ENCODE results near the gene ZSWIM6.

ZSWIM6 gene

DNA sequence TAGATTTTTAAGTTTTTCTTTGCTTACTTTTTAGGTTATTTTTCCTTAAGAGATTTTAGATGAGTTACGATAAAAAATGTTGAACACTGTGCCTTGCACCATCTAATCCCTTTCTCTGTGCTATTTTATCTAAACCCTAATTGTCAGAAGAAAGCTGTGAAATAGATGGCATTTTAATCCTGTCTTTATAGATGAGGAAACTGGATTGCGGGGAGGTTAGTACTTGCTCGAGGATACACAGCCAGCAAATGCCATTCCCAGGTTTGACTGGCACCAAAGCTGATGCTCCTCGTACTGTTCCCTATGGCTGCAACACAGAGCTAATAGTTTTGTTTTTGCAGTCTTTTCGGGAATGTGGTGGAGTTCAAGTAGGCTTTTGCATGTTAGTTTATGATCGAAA, 82.7 kb downstream of the ZSWIM6 start:
- Histone ChIP-seq H3K27me3 (replicated peaks; ENCODE audit: control insufficient read depth, insufficient read depth, low read length) (no peaks in the 10 kb centered on the region), H3K36me3 (ENCODE audit: control insufficient read depth, insufficient read depth, low read length) (no peaks in the 10 kb centered on the region), H3K4me3 (replicated peaks; ENCODE audit: low read depth, low read length) (no peak overlapping the region)
- TF ChIP-seq, protein P1, sequence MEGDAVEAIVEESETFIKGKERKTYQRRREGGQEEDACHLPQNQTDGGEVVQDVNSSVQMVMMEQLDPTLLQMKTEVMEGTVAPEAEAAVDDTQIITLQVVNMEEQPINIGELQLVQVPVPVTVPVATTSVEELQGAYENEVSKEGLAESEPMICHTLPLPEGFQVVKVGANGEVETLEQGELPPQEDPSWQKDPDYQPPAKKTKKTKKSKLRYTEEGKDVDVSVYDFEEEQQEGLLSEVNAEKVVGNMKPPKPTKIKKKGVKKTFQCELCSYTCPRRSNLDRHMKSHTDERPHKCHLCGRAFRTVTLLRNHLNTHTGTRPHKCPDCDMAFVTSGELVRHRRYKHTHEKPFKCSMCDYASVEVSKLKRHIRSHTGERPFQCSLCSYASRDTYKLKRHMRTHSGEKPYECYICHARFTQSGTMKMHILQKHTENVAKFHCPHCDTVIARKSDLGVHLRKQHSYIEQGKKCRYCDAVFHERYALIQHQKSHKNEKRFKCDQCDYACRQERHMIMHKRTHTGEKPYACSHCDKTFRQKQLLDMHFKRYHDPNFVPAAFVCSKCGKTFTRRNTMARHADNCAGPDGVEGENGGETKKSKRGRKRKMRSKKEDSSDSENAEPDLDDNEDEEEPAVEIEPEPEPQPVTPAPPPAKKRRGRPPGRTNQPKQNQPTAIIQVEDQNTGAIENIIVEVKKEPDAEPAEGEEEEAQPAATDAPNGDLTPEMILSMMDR (IDR thresholded peaks at IDR 0.05; ENCODE audit: insufficient read depth, low read length, poor library complexity, severe bottlenecking) = no peak
- DNase-seq (ENCODE audit: extremely low read depth, insufficient read length) = no peak

DNA sequence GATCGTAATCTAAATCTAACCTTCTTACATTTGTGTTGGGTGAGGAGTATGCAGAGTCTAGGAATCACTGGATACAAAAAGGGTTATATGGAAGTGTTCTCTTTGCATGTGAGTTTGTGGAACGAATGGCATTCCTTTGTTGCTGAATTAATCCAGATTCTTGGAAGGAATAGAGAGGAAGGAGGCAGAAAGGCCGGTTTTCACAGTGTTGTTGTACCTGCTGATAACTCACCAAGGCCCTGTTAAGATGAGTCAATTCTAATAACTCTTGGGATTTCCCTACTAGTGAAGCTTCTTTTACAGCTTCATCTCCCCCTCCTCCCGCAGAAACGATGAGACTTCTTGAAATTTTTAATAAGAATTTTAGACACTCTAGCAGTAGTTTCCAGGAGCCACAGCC, 84.0 kb downstream of the ZSWIM6 start:
- no peak for DNase-seq (ENCODE audit: extremely low read depth, insufficient read length)

DNA sequence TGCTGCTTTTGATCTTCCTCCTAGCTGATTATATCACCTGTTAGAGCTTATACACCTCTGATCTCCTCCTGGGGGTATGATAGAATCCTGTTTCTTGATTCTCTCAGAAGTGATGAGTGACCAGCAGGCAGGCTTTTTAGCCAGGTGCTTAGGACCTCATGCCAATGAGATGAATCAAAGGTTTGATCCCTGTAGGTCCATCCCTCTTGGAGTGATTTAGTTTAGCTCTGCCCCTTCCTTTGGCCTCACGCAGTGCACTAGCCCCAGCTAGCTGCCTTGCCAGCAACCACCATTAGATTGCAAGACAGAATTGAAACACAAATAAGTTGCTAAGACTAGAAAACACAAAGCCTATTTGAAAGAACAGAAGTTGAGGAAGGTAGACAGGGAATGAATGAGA, 84.4 kb downstream of the ZSWIM6 start:
- TF ChIP-seq, protein P1 (IDR thresholded peaks at IDR 0.05; ENCODE audit: insufficient read depth, low read length, poor library complexity, severe bottlenecking) = no peak
- Histone ChIP-seq H3K4me3 (replicated peaks; ENCODE audit: low read depth, low read length) (no peak overlapping the region), H3K36me3 (ENCODE audit: control insufficient read depth, insufficient read depth, low read length) (no peaks in the 10 kb centered on the region), H3K27me3 (replicated peaks; ENCODE audit: control insufficient read depth, insufficient read depth, low read length) (no peaks in the 10 kb centered on the region)
- no peak for DNase-seq (ENCODE audit: extremely low read depth, insufficient read length)

More for the DNA sequence above, 84.0 kb downstream of the ZSWIM6 start:
- TF ChIP-seq, protein P1 (IDR thresholded peaks at IDR 0.05; ENCODE audit: insufficient read depth, low read length, poor library complexity, severe bottlenecking) = no peak
- no peaks in the 10 kb centered on the region for H3K36me3 ChIP-seq (ENCODE audit: control insufficient read depth, insufficient read depth, low read length)
- H3K27me3 ChIP-seq (replicated peaks; ENCODE audit: control insufficient read depth, insufficient read depth, low read length) = no peaks in the 10 kb centered on the region
- H3K4me3 ChIP-seq (replicated peaks; ENCODE audit: low read depth, low read length) = no peak overlapping the region

DNA sequence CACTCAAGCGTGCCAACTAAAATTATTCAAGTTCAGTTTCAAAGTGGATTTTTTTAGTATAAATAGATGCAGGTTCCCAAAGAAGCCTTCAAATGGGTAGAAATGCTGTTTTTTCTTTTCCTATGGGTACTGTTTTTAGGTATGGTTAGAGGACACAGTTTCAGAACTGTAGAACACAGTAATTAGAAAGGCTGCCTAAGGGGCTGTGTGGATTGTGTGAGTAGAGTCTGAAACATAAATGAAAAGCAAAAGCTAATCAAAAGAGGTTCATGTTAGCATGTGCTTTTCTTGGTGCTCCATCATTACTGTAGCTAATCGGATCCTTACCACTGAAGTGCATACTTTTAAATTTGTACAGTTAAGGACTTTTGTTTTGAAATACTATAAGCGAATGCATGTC, 85.3 kb downstream of the ZSWIM6 start:
- Histone ChIP-seq H3K36me3 (ENCODE audit: control insufficient read depth, insufficient read depth, low read length) (no peaks in the 10 kb centered on the region), H3K4me3 (replicated peaks; ENCODE audit: low read depth, low read length) (no peak overlapping the region), H3K27me3 (replicated peaks; ENCODE audit: control insufficient read depth, insufficient read depth, low read length) (no peaks in the 10 kb centered on the region)
- DNase-seq (ENCODE audit: extremely low read depth, insufficient read length) = no peak
- TF ChIP-seq, protein P1 (IDR thresholded peaks at IDR 0.05; ENCODE audit: insufficient read depth, low read length, poor library complexity, severe bottlenecking) = no peak

DNA sequence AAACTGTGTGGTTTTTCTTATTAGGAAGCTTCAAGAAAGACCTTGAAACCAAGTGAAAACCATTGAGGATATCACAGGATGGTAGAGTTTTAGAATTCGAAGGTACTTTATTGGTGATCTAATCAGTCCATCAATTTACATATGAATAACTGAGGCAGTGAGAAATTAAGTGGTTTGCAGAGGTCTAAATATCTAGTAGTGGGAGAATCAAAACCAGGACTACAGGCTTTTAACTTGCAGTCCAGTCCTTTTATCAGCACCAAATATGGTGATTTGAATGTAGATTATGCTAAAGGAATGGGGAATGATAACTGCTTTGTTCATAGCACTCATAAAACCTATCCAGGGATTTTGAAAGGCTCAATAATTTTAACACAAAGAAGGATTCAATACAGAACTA, 85.8 kb downstream of the ZSWIM6 start:
- no peaks in the 10 kb centered on the region for H3K36me3 ChIP-seq (ENCODE audit: control insufficient read depth, insufficient read depth, low read length)
- TF ChIP-seq, protein P1 (IDR thresholded peaks at IDR 0.05; ENCODE audit: insufficient read depth, low read length, poor library complexity, severe bottlenecking) = no peak
- DNase-seq (ENCODE audit: extremely low read depth, insufficient read length) = no peak

DNA sequence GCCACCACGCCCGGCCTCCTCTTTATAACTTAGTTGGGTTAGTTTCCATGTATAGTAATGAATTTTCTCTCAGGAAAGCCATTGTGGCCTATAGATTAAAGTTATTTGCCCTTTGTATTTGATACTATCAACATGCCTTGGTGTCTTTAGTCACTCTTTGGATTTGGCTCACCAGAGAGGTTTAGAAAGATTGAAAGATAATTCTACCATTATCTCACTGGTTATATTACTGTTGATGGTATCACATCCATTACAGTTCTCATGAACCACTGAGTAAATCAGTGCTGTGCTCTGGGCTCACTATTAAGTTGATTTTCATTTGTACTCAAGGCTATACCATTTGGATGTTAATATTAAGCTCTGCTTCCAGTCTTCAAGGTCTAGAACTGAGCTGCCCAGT, 87.0 kb downstream of the ZSWIM6 start:
- H3K4me3 ChIP-seq (replicated peaks; ENCODE audit: low read depth, low read length) = no peak overlapping the region
- H3K27me3 ChIP-seq (replicated peaks; ENCODE audit: control insufficient read depth, insufficient read depth, low read length) = no peaks in the 10 kb centered on the region
- H3K36me3 ChIP-seq (ENCODE audit: control insufficient read depth, insufficient read depth, low read length) = no peaks in the 10 kb centered on the region
- no peak for DNase-seq (ENCODE audit: extremely low read depth, insufficient read length)
- TF ChIP-seq, protein P1 (IDR thresholded peaks at IDR 0.05; ENCODE audit: insufficient read depth, low read length, poor library complexity, severe bottlenecking) = no peak

More for the DNA sequence above, 85.8 kb downstream of the ZSWIM6 start:
- no peak overlapping the region for H3K4me3 ChIP-seq (replicated peaks; ENCODE audit: low read depth, low read length)
- H3K27me3 ChIP-seq (replicated peaks; ENCODE audit: control insufficient read depth, insufficient read depth, low read length) = no peaks in the 10 kb centered on the region
